GM12878 (cell line): ENCODE results near the gene VRTN. TPM values are rescaled to one million over a fixed set of nuclear protein-coding genes. Genes with fewer than 3 reads are reported as not detected.

ENCODE experiments used
- ATAC-seq: fragments of 200-7000 bp; cut with Tn5 transposase; 3 replicates; pipeline ENCODE4 v1.9.1; 2020; ENCODE audit warnings: mild to moderate bottlenecking, moderate library complexity
- BruUV-seq: library from RNA; stranded (reverse); fragments of 400-500 nt; replicated peaks from 2 replicates; lab custom pipeline; 2021; lab: Mats Ljungman, UMichigan
- CTCF ChIA-PET: fragments of 300-600 bp; sonication (Branson Sonifier 250); formaldehyde crosslinking; extraction: SDS; loops from one replicate; lab custom pipeline; 2021; ENCODE audit warnings: inconsistent platforms; lab: Yijun Ruan, JAX
- POLR2A ChIA-PET: fragments of 350-600 bp; formaldehyde crosslinking; extraction: SDS; loops from one replicate; lab custom pipeline; 2021; ENCODE audit warnings: inconsistent platforms; lab: Charles Lee
- RAD21 ChIA-PET: fragments of 300-600 bp; sonication (Branson Sonifier 250); formaldehyde crosslinking; loops from one replicate; lab custom pipeline; 2023; ENCODE audit warnings: antibody characterized with exemption; ENCODE audit not compliant: unreplicated experiment; lab: Charles Lee
- SMC1A ChIA-PET: fragments of 300-600 bp; sonication (Branson Sonifier 250); formaldehyde crosslinking; loops from one replicate; lab custom pipeline; 2023; ENCODE audit not compliant: unreplicated experiment, uncharacterized antibody; lab: Charles Lee
- DNase-seq: peaks from one replicate; pipeline ENCODE4 v3.0.0-alpha.2; 2011; ENCODE audit warnings: low read depth, low spot score
- FAIRE-seq: peaks from 3 replicates; lab custom pipeline; 2011; peaks lifted over from hg19 to GRCh38; lab: Jason Lieb, UNC
- H2AFZ ChIP-seq: 2 replicates; pipeline ENCODE4 v1.6.0; 2011; ENCODE audit warnings: low read depth, low read length, control low read depth; ENCODE audit not compliant: control insufficient read depth
- H3K27ac ChIP-seq: 2 replicates; pipeline ENCODE4 v1.5.1; 2011; ENCODE audit warnings: control low read depth; ENCODE audit not compliant: control insufficient read depth, insufficient read depth
- H3K27me3 ChIP-seq, 2 experiments: replicated peaks in 1 of 2; 2 replicates each; pipeline versions ENCODE4 v1.6.0 to v1.6.1; 2011; ENCODE audit warnings: low read length in 1 of 2; ENCODE audit not compliant: control insufficient read depth in 2 of 2, insufficient read depth in 2 of 2
- H3K36me3 ChIP-seq, 2 experiments: 2 replicates each; pipeline ENCODE4 v1.5.1; 2011; ENCODE audit warnings: low read length in 1 of 2; ENCODE audit not compliant: control insufficient read depth in 2 of 2, insufficient read depth in 2 of 2
- H3K4me1 ChIP-seq: 2 replicates; pipeline ENCODE4 v1.6.1; 2011; ENCODE audit warnings: mild to moderate bottlenecking, low read length, moderate library complexity, mixed read lengths; ENCODE audit not compliant: control insufficient read depth, insufficient read depth
- H3K4me2 ChIP-seq: 2 replicates; pipeline ENCODE4 v1.6.0; 2011; ENCODE audit warnings: control low read depth; ENCODE audit not compliant: control insufficient read depth, insufficient read depth
- H3K4me3 ChIP-seq: fragments of 200-600 bp; sonication (generic); 2 replicates; pipeline ENCODE4 v1.5.1; 2016
- H3K79me2 ChIP-seq: 2 replicates; pipeline ENCODE4 v1.6.0; 2011; ENCODE audit warnings: low read length; ENCODE audit not compliant: control insufficient read depth, insufficient read depth
- H3K9ac ChIP-seq: 2 replicates; pipeline ENCODE4 v1.8.0; 2011; ENCODE audit warnings: low read length, control low read depth, mixed read lengths; ENCODE audit not compliant: control insufficient read depth, insufficient read depth
- H3K9me3 ChIP-seq: replicated peaks from 3 replicates; pipeline ENCODE4 v1.5.1; 2011; ENCODE audit warnings: mild to moderate bottlenecking, low read length; ENCODE audit not compliant: control insufficient read depth, insufficient read depth
- H4K20me1 ChIP-seq: 2 replicates; pipeline ENCODE4 v1.6.0; 2011; ENCODE audit not compliant: control insufficient read depth, insufficient read depth
- BCL3 ChIP-seq: IDR thresholded peaks from 2 replicates; pipeline ENCODE4 v1.6.1; 2011; ENCODE audit warnings: borderline replicate concordance, low read depth, mild to moderate bottlenecking, moderate library complexity, low read length; ENCODE audit not compliant: insufficient read depth, poor library complexity, severe bottlenecking
- E2F4 ChIP-seq: IDR thresholded peaks from 2 replicates; pipeline ENCODE4 v1.6.1; 2012; ENCODE audit warnings: low read depth, low read length, improper control_type of control experiment
- NRF1 ChIP-seq: conservative IDR thresholded peaks from 2 replicates; pipeline ENCODE4 v1.6.1; 2011; ENCODE audit warnings: mild to moderate bottlenecking, low read depth, low read length, improper control_type of control experiment
- STAT1 ChIP-seq: fragments of 450-650 bp; conservative IDR thresholded peaks from 2 replicates; pipeline ENCODE4 v1.6.1; 2014; ENCODE audit warnings: antibody characterized with exemption, mild to moderate bottlenecking
- TCF7 ChIP-seq: IDR thresholded peaks from 2 replicates; pipeline ENCODE4 v1.6.1; 2014; ENCODE audit warnings: antibody characterized with exemption, borderline replicate concordance
- WGBS: methylation state at CpG from one replicate; pipeline ENCODE4 v1.1.6; 2016; ENCODE audit warnings: low lambda C conversion rate; ENCODE audit not compliant: insufficient replicate concordance, insufficient coverage; ENCODE audit errors: missing lambda C conversion rate; 5-methylcytosine and 5-hydroxymethylcytosine counted together
- in situ Hi-C: fragments of 300-500 bp; cut with MboI; formaldehyde crosslinking; loops from 9 replicates; pipeline ENCODE4 v1.14.3; 2018; ENCODE audit warnings: mixed read lengths
- intact Hi-C: fragments of 100-400 bp; cut with micrococcal nuclease; formaldehyde crosslinking; loops from one replicate; pipeline ENCODE4 v1.14.2; 2022; ENCODE audit not compliant: unreplicated experiment
- polyA plus RNA-seq, 11 experiments: library from polyadenylated mRNA; depleted of rRNA in 4 of 11; unstranded in 6 of 11; stranded (reverse) in 5 of 11; fragments of >200 nt; fragmentation: Nextera tagmentation in 4 of 11; fragmentation: Illumina TruSeq in 1 of 11; extraction: Ambion mirVana in 4 of 11; extraction: Trizol in 1 of 11; gene quantifications; 1 replicate in 1 of 11; 2 replicates in 10 of 11; pipeline versions ENCODE4 v1.2.1 to v1.2.3, GENCODE V29; 2011 to 2016; ENCODE audit warnings: inconsistent platforms in 2 of 11, missing spikeins in 2 of 11, low read depth in 1 of 11
- total RNA-seq, 4 experiments: library from RNA; depleted of rRNA in 3 of 4; stranded (reverse); fragments of >200 nt in 3 of 4; fragmentation: Illumina TruSeq in 1 of 4; extraction: Trizol in 1 of 4; gene quantifications; 2 replicates each; pipeline versions ENCODE4 v1.2.1 to v1.2.3, GENCODE V29; 2013 to 2021

VRTN gene
- total and polyA plus RNA-seq, 10 of the 15 experiments (the other 5 are each of a cell fraction or from before 2014, with no cell fraction given), result 0.31 TPM; not detected in 9

- Histone ChIP-seq H3K9me3 (no peaks in the 10 kb centered on the region), H2AFZ (no peak overlapping the region), H3K27ac (no peak overlapping the region)
- BruUV-seq, result no TSS peak
- TF ChIP-seq E2F4, result no peak
- no peak for TF ChIP-seq TCF7
- no peak for TF ChIP-seq STAT1
- TF ChIP-seq BCL3, result peak; percentile 22
- TF ChIP-seq NRF1, result no peak
- TF ChIP-seq, all 136 proteins: peak for 1
- Histone ChIP-seq H3K4me3 (no peak overlapping the region), H3K79me2 (no peaks in the 10 kb centered on the region), H3K36me3 (no peaks in the 10 kb centered on the region), H3K9ac (no peak overlapping the region), H3K4me2 (no peak overlapping the region), H3K4me1 (peaks cover 26% of the 10 kb centered on the region), H3K27me3 (no peaks in the 10 kb centered on the region; a peak in 2 of 4 replicates), H4K20me1 (no peaks in the 10 kb centered on the region)
- ChIA-PET CTCF (no interaction called here), POLR2A (no interaction called here), SMC1A (no interaction called here), RAD21 (no interaction called here)
- DNase-seq, result no peak
- intact Hi-C loops, result no loop called here
- FAIRE-seq, result no peak
- in situ Hi-C loops, result no loop called here
- no peak for ATAC-seq
- 87% methylated on average over 12 of the region's 12 CpGs for WGBS
Measured at GRCh38 chr14:74403619-74404417, 55.5 kb downstream of the VRTN start.
